Osteoblast (primary cell): ENCODE results near the gene ERG. TPM values are rescaled to one million over a fixed set of nuclear protein-coding genes. Genes with fewer than 3 reads are reported as not detected.

Experiments
- DNase-seq: peaks from one replicate; pipeline ENCODE4 v3.0.0; 2011; ENCODE audit warnings: low spot score, mixed read lengths; ENCODE audit not compliant: insufficient read length; ENCODE audit errors: missing footprints
- H2AFZ ChIP-seq: 2 replicates; pipeline ENCODE4 v1.6.0; 2011; ENCODE audit warnings: mild to moderate bottlenecking, low read length
- H3K27ac ChIP-seq: 2 replicates; pipeline ENCODE4 v1.5.1; 2011; ENCODE audit warnings: mild to moderate bottlenecking, low read depth, low read length, moderate library complexity
- H3K27me3 ChIP-seq: 2 replicates; pipeline ENCODE4 v1.6.0; 2012; ENCODE audit warnings: mild to moderate bottlenecking, control low read depth, inconsistent platforms, low read length, moderate library complexity; ENCODE audit not compliant: insufficient read depth
- H3K36me3 ChIP-seq: 2 replicates; pipeline ENCODE4 v1.5.1; 2011; ENCODE audit warnings: mild to moderate bottlenecking, low read length, control low read depth, moderate library complexity; ENCODE audit not compliant: insufficient read depth
- H3K4me1 ChIP-seq: 2 replicates; pipeline ENCODE4 v1.5.1; 2011; ENCODE audit warnings: mild to moderate bottlenecking, low read length, control low read depth, moderate library complexity; ENCODE audit not compliant: insufficient read depth
- H3K4me2 ChIP-seq: 2 replicates; pipeline ENCODE4 v1.6.0; 2011; ENCODE audit warnings: mild to moderate bottlenecking, low read length; ENCODE audit not compliant: insufficient read depth
- H3K4me3 ChIP-seq: fragments of 200-600 bp; sonication (generic); 3 replicates; pipeline ENCODE4 v1.5.1; 2012; ENCODE audit warnings: mild to moderate bottlenecking, low read length, inconsistent platforms; ENCODE audit not compliant: insufficient read depth
- H3K79me2 ChIP-seq: 2 replicates; pipeline ENCODE4 v1.6.0; 2012; ENCODE audit warnings: mild to moderate bottlenecking, low read length, control low read depth, inconsistent platforms; ENCODE audit not compliant: insufficient read depth
- H3K9me3 ChIP-seq: 2 replicates; pipeline ENCODE4 v1.5.1; 2011; ENCODE audit warnings: low read depth, low read length, control low read depth
- H4K20me1 ChIP-seq: 2 replicates; pipeline ENCODE4 v1.6.0; 2012; ENCODE audit warnings: mild to moderate bottlenecking, low read length, control low read depth; ENCODE audit not compliant: insufficient read depth
- total RNA-seq: library from RNA; depleted of rRNA; stranded (reverse); fragments of >200 nt; gene quantifications from 2 replicates; pipeline ENCODE4 v1.2.3, GENCODE V29; 2012
- TF ChIP-seq, protein P1 (sequence below): IDR thresholded peaks from 2 replicates; pipeline ENCODE4 v1.5.1; 2011; ENCODE audit warnings: mild to moderate bottlenecking, low read depth, low read length, moderate library complexity; ENCODE audit errors: extremely low read depth

Gene ERG
- total RNA-seq, 1 donor: 1.1 TPM

DNA sequence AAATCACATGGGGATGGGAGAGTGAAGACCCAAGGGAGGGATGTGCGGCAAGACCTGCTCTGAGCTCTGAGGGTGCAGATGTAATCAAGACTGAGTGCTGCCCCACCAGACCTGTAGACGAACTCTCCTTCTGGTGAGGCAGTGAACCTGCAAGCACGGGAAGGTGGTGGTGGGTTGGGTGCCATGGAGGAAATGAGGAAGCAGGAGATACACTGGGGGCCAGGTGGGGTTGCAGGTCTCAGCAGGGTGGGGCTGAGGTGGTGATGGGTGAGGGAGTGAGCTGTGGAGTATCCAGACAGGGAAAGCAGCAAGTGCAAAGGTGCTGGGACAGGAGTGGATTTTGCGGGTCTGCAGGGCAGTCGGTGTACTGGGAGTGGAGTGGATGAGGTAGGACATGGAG lies 139.2 kb downstream of the ERG start:
- H3K4me1 ChIP-seq: peaks cover 2% of the 10 kb centered on the region
- H3K27me3 ChIP-seq: peaks cover 16% of the 10 kb centered on the region
- H4K20me1 ChIP-seq: no peaks in the 10 kb centered on the region
- H3K36me3 ChIP-seq: no peaks in the 10 kb centered on the region
- no peak for DNase-seq
- no peaks in the 10 kb centered on the region for H3K79me2 ChIP-seq
- H2AFZ ChIP-seq: no peak overlapping the region
- no peaks in the 10 kb centered on the region for H3K9me3 ChIP-seq
- no peak overlapping the region for H3K27ac ChIP-seq
- H3K4me3 ChIP-seq: no peak overlapping the region
- TF ChIP-seq, protein P1, sequence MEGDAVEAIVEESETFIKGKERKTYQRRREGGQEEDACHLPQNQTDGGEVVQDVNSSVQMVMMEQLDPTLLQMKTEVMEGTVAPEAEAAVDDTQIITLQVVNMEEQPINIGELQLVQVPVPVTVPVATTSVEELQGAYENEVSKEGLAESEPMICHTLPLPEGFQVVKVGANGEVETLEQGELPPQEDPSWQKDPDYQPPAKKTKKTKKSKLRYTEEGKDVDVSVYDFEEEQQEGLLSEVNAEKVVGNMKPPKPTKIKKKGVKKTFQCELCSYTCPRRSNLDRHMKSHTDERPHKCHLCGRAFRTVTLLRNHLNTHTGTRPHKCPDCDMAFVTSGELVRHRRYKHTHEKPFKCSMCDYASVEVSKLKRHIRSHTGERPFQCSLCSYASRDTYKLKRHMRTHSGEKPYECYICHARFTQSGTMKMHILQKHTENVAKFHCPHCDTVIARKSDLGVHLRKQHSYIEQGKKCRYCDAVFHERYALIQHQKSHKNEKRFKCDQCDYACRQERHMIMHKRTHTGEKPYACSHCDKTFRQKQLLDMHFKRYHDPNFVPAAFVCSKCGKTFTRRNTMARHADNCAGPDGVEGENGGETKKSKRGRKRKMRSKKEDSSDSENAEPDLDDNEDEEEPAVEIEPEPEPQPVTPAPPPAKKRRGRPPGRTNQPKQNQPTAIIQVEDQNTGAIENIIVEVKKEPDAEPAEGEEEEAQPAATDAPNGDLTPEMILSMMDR: no peak
- no peak overlapping the region for H3K4me2 ChIP-seq

DNA sequence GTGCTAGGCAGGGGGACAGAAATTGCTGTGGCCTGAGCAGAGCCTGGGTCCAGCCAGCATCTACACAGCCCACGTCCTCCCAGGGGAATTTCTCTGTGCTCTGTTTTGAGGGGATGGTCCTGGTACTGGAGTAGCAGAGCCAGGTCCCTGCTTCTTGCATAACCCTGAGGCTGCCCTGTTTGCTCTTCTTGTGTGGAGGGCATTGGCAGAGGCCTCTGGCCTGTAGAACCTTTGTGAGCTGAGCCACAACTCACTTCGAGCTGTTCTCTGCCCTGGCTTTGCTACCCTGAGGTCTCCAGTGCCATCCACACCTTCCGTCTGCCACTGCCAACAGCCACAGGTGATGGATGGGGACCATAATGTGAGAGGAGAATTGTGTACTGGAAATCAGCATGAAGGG lies 139.6 kb downstream of the ERG start:
- Histone ChIP-seq H3K79me2 (no peaks in the 10 kb centered on the region), H3K4me3 (no peak overlapping the region), H3K9me3 (no peaks in the 10 kb centered on the region), H3K27ac (no peak overlapping the region), H3K27me3 (peaks cover 16% of the 10 kb centered on the region), H4K20me1 (no peaks in the 10 kb centered on the region), H3K36me3 (no peaks in the 10 kb centered on the region), H3K4me1 (peaks cover 2% of the 10 kb centered on the region), H2AFZ (no peak overlapping the region), H3K4me2 (no peak overlapping the region)
- DNase-seq: no peak
- TF ChIP-seq, protein P1: no peak

DNA sequence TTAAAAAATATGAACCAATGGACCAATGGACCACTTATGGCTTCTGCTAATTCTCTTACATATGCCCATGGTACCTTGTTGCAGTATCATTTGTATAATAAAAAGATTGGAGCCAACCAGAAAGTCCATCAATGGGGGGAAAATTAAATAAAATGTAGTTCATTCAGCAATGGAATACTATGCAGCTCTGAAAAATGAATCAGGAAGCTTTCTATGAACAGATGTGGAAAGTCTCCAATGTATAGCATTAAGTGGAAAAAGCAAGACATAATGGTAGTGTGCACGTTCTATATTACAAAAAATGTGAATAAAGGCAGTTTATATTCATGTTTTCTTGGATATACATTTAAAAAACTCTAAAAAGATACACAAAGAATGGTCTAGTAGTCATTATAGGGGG lies 140.2 kb downstream of the ERG start:
- peaks cover 16% of the 10 kb centered on the region for H3K27me3 ChIP-seq
- no peaks in the 10 kb centered on the region for H3K36me3 ChIP-seq
- TF ChIP-seq, protein P1: no peak
- peaks cover 2% of the 10 kb centered on the region for H3K4me1 ChIP-seq
- H3K9me3 ChIP-seq: no peaks in the 10 kb centered on the region
- no peak overlapping the region for H3K27ac ChIP-seq
- H2AFZ ChIP-seq: no peak overlapping the region
- no peak overlapping the region for H3K4me2 ChIP-seq
- no peak overlapping the region for H3K4me3 ChIP-seq
- no peaks in the 10 kb centered on the region for H3K79me2 ChIP-seq
- no peak for DNase-seq
- no peaks in the 10 kb centered on the region for H4K20me1 ChIP-seq

DNA sequence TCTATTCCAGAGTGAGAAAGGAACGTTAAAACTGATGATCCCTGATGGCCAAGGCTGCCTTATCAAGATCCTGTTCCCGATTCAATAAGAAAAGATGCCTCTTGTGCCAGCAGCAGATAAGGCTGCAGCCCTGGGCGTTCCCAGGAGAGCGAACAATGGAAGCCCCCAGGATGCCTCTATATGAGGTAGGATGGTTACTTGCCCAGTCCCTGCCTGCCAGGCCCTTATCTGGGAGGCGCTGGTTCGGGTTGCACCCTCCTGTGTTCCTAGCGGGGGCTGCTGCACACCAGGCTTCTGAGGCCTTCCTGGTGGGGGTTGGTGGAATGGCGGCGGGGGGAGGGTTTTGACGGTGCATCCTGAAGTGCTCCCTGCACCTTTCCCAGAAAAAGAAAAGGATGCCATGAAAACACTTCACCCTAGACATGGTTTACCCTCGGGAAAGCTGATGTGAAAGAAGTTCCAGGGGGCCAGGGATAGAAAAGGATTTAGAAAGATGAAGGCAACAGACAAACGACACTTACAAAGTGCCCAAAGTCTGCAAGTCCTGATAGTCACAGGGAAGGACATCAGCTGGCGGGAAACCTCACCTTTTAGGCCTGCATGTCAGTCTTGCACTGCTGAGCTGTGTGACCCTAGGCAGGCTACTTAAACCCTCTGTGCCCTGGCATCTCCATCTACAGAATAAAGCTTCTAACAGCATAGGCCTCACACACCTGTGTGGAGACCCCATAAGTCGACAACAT lies 141.2 kb downstream of the ERG start:
- H4K20me1 ChIP-seq: no peaks in the 10 kb centered on the region
- H3K4me2 ChIP-seq: no peak overlapping the region
- H3K36me3 ChIP-seq: no peaks in the 10 kb centered on the region
- peaks cover 7% of the 10 kb centered on the region for H3K4me1 ChIP-seq
- H3K79me2 ChIP-seq: no peaks in the 10 kb centered on the region
- H3K27me3 ChIP-seq: peaks cover 15% of the 10 kb centered on the region
- H2AFZ ChIP-seq: no peak overlapping the region
- H3K4me3 ChIP-seq: no peak overlapping the region
- TF ChIP-seq, protein P1: no peak
- H3K27ac ChIP-seq: no peak overlapping the region
- DNase-seq: peak; percentile 9
- H3K9me3 ChIP-seq: no peaks in the 10 kb centered on the region
